WI38 (cell line): ENCODE data around the gene XPR1.

Experiments used
- H3K4me3 ChIP-seq: 2 replicates; pipeline ENCODE4 v1.5.1; 2011; ENCODE audit warnings: low read depth, mild to moderate bottlenecking, control low read depth, low read length
- CTCF ChIP-seq: IDR thresholded peaks from 2 replicates; pipeline ENCODE4 v1.5.1; 2012; ENCODE audit warnings: low read depth, mild to moderate bottlenecking, control low read depth, low read length

XPR1 gene

GRCh38 chr1:180859306-180859705 lies 227.5 kb downstream of the XPR1 start:
- TF ChIP-seq CTCF = no peak

DNA sequence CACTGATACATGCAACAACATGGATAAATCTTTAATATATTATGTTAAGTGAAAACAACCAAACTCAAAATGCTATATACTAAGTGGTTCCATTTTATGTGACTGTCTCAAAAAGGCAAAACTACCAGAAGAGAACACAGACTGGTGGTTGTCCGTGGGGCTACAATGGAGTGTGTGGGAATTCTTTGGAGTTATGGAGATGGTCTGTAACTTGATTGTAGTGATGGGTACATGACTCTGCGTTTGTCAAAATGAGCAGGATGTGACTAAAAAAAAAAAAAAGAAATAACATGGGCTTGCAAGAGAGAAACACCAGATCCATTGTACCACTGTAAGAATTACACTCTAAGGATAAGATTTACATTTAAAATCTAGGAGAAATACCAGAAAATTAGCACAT lies 228.7 kb downstream of the XPR1 start:
- H3K4me3 ChIP-seq = no peak overlapping the region
- no peak for TF ChIP-seq CTCF

More at GRCh38 chr1:180859306-180859705, 227.5 kb downstream of the XPR1 start:
- no peak overlapping the region for H3K4me3 ChIP-seq

DNA sequence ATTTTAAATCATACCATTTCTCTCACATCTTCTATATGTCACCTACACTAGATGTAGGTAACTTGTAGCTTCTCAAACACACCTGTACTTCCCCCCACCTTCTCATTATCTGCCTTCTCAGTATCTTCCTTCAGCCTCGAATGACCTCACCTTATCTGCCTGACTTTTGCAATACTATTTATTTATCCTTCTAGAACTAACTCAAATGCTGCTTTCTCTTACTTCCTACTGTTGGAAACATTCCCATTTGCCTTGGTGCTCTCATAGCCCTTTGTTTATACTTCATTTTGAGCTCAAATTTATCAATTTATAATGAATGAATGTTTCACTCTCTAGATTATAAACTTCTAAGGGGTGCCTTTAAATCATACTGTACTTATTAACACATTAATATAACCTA lies 230.5 kb downstream of the XPR1 start:
- TF ChIP-seq CTCF = no peak
- H3K4me3 ChIP-seq = no peak overlapping the region

GRCh38 chr1:180863158-180863775 lies 231.4 kb downstream of the XPR1 start:
- TF ChIP-seq CTCF = peak; percentile 34; the same call in 1 of the 2 replicates
- no peak overlapping the region for H3K4me3 ChIP-seq

DNA sequence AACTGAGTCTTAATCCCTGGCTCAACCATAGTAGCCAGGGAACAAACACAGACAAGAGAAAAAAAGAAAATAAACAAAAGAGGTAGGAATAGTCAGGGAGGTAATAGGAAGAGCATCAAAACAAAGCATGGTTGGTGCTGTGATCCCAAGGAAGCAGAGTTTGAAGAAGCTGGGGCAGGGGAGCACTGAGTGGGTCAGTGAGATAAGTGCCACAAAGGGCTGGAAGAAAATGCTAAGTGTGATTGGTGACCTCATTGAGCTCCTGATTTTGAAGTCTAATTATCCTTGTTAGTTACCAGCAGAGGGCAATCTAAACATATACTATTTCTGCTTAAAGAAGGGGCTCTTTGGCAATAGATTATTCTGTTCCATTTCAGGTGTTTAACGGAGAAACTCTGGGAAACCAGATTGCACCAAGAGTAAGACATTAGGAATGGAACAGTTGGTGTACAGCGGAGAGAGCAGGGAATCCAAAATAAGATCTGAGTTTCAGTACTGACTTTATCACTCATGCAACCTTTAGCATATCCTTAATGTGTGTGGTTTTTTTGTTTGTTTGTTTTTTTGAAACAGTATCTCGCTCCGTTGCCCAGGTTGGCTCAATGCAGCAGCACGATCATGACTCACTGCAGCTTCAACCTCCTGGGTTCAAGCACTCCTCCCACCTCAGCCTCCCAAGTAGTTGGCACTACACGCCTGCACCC lies 250.1 kb downstream of the XPR1 start:
- H3K4me3 ChIP-seq = no peak overlapping the region
- TF ChIP-seq CTCF = peak; percentile 27; the same call in 1 of the 2 replicates

DNA sequence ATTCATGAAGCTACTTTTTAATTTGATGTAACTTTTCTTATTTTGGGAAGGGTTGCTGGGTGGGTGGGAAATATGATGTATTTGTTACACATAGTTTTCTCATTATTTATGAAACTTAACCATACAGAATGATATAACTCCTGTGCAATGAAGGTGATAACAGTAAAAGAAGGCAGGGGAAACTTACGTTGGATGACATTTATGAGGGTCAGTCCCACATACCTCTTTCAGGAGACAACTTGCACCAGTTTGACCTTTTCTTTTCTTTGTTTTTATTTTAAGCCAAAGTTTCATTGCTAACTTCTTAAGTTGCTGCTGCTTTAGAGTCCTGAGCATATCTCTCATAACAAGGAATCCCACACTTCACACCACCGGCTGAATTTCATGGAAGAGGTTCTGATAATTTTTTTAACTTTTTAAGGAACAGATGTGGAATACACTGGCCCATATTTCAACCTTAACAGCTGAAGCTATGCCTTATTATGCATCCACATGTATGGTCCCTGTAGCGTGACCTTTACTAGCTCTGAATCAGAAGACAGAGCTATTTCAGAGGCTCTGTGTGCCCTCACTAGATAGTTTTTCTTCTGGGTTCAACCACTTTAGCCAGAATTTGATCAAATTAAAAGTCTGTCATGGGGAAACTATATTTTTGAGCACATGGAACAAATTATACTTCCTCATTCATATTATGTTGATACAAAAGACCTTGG lies 252.9 kb downstream of the XPR1 start:
- no peak overlapping the region for H3K4me3 ChIP-seq
- TF ChIP-seq CTCF = no peak

GRCh38 chr1:180886338-180886737 lies 254.5 kb downstream of the XPR1 start:
- TF ChIP-seq CTCF = no peak
- H3K4me3 ChIP-seq = no peak overlapping the region
